Glomerular visceral epithelial cell (primary cell): Measurements from ENCODE around the gene ACD.

Experiments used
- DNase-seq: peaks from one replicate; pipeline ENCODE4 v3.0.0-alpha.2; 2016; ENCODE audit errors: extremely low spot score

ACD gene

GRCh38 chr16:67647681-67648080 is 12.4 kb downstream of the ACD start:
- DNase-seq = no peak

GRCh38 chr16:67647111-67647651 is 12.9 kb downstream of the ACD start:
- DNase-seq = no peak

GRCh38 chr16:67645397-67646121 is 14.5 kb downstream of the ACD start:
- no peak for DNase-seq

- no peak for DNase-seq
Observed at GRCh38 chr16:67644038-67644437, 16.0 kb downstream of the ACD start.

- DNase-seq = no peak
Observed at GRCh38 chr16:67641779-67642708, 18.0 kb downstream of the ACD start.

- DNase-seq = no peak
Observed at GRCh38 chr16:67637625-67638024, 22.4 kb downstream of the ACD start.

GRCh38 chr16:67636713-67637112 is 23.3 kb downstream of the ACD start:
- no peak for DNase-seq

- DNase-seq = no peak
Observed at GRCh38 chr16:67632415-67633172, 27.5 kb downstream of the ACD start.

GRCh38 chr16:67628216-67628615 is 31.8 kb downstream of the ACD start:
- DNase-seq = no peak

- DNase-seq = no peak
Observed at GRCh38 chr16:67613808-67614207, 46.3 kb downstream of the ACD start.

- DNase-seq = no peak
Observed at GRCh38 chr16:67608364-67608763, 51.7 kb downstream of the ACD start.
